ENCODE data around the gene GJB1.

GJB1 gene

DNA sequence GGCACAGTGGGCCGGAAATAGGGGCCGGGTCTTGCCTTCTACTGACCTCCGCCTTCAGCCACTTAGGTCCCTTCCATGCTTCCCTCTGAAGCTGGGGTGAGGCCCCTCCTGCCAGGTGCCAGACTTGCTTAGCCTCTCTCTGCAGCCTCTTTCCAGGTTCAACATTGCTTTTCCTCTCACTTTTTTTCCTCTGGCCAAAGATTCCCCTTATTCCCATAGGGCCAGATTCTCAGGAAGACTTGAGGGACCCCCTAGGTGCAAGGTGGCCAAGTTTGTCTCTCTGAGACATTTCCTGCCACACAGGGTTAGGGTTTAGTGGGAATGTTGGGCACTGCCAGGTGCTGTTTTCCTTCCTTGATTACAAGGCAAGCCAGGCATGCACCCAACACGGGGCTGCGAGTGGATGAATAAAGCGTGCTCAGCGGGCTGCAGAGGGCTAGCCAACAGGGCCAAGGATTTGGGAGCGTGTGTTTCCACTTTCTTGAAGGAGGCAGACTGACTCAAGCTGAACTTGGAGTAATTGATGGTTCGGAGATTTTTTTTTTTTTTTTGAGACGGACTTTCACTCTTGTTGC lies 7.6 kb upstream of the GJB1 start:
- DNase-seq (ENCODE audit: low spot score) = no peak

- no peak for DNase-seq (ENCODE audit: low spot score)
Observed at GRCh38 chrX:71216485-71216884, 6.5 kb upstream of the GJB1 start.

DNA sequence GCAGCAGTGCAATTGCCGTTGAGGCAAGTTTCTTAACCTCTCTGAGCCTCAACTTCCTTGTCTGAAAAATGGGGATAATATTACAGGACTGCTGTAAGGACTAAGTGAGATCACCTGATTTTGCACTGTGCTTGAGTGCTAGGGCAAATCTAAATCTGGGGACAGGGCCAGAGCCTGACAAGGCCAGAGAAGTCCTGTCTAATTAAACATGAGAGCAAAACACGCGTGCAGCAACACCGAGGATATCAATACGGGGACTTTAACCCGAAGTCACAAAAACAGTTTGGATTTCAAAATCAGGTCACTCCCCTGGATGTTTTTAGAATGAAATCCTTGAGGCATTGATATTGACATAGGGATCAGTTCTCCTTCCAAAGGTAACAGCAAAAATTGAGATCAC lies 5.7 kb upstream of the GJB1 start:
- DNase-seq (ENCODE audit: low spot score) = no peak

DNA sequence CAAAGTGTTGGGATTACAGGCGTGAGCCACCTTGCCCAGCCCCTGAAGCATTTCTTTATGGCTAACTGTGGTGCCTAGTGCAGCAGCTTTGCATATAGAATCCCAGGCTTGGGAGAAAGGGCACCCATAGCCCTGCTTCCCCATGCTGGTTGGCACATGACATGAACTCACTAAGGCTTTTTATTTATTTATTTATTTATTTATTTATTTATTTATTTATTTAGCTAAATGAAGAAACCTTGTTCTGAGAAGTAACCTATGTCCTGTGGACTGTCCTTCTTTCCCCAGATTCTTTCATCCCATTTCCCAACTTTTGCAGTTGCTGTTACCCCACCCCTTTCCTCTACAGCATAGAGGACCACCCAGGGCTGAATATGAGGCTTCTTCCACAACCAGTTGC lies 1.9 kb upstream of the GJB1 start:
- no peak for DNase-seq (ENCODE audit: low spot score)

DNA sequence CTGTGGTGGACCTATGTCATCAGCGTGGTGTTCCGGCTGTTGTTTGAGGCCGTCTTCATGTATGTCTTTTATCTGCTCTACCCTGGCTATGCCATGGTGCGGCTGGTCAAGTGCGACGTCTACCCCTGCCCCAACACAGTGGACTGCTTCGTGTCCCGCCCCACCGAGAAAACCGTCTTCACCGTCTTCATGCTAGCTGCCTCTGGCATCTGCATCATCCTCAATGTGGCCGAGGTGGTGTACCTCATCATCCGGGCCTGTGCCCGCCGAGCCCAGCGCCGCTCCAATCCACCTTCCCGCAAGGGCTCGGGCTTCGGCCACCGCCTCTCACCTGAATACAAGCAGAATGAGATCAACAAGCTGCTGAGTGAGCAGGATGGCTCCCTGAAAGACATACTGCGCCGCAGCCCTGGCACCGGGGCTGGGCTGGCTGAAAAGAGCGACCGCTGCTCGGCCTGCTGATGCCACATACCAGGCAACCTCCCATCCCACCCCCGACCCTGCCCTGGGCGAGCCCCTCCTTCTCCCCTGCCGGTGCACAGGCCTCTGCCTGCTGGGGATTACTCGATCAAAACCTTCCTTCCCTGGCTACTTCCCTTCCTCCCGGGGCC lies 1.2 kb downstream of the GJB1 start:
- DNase-seq (ENCODE audit: low spot score) = no peak

DNA sequence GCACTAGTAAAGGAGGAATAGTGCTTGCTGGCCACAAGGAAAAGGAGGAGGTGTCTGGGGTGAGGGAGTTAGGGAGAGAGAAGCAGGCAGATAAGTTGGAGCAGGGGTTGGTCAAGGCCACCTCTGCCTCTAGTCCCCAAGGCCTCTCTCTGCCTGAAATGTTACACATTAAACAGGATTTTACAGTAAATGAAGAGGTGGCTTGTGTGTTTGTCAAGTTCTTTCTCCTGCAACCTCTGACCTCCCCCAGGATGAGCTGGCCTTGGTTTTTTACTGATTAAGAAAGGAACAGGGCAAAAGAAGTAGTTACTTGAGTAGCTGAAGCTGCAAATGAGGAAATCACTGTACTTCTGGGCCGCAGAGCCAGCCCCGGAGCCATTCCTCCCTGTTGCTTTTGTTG lies 2.0 kb downstream of the GJB1 start:
- no peak for DNase-seq (ENCODE audit: low spot score)

- DNase-seq (ENCODE audit: low spot score) = no peak
Observed at GRCh38 chrX:71225676-71226075, 2.7 kb downstream of the GJB1 start.

DNA sequence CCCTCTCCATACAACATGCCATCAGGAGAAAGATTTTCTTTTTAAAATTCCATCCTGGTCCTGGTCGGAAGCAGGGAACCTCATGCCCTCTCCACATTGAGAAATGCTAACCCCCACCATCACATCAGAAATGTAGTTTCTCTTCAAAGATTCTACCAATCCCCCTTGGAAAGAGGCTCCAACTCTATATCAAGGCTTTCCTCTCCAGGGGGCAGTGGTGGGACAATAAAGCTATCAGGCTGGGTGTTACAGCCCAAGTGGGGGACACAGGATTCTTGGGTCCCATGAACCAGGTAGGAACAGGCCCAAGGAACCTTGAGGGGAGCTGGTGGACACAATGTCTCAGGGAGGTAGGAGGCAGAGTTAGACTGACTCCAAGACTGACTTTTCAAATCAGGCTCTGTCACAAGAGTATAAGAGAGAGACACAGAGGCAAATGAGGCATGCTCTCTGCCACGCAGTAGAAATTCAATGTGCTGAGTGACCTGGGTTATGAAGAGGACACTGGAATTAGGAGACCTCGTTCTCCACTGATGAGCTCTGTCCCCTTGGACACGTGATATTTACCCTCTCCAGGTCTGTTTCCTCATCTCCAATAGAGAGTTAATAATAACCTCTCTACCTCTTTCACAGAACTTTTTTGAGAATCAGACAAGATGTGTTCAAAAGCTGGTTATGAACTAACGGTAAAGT lies 4.5 kb downstream of the GJB1 start:
- no peak for DNase-seq (ENCODE audit: low spot score)

DNA sequence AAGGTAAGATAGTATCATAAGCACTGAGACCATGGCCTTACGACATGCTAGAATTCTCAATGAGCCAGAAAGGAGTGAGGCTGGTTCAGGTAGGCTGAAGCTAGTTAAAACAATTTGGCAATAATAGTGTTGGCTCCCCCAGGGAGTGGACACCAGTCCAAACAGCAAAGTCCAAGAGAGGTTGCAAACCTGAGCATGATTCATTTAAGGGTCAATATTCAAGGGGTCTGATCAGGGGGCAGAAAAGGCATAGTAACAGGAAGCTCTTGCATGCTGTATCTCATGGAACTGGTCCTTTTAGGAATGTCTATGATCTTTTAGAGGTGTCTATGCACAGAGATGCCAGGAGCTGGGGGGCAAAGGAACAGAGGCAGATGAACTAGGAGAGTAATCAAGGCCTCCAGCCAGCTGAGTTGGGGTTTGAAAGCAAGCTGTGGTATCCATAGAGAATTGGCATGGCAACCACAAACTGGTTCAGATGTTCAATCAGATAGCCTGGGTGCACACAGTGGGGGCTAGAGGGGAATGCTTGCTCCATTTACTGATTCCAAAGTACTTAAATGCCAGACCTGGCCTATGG lies 5.1 kb downstream of the GJB1 start:
- no peak for DNase-seq (ENCODE audit: low spot score)

- DNase-seq (ENCODE audit: low spot score) = no peak
Observed at GRCh38 chrX:71235482-71235881, 12.5 kb downstream of the GJB1 start.

- no peak for DNase-seq (ENCODE audit: low spot score)
Observed at GRCh38 chrX:71236836-71237235, 13.8 kb downstream of the GJB1 start.

DNA sequence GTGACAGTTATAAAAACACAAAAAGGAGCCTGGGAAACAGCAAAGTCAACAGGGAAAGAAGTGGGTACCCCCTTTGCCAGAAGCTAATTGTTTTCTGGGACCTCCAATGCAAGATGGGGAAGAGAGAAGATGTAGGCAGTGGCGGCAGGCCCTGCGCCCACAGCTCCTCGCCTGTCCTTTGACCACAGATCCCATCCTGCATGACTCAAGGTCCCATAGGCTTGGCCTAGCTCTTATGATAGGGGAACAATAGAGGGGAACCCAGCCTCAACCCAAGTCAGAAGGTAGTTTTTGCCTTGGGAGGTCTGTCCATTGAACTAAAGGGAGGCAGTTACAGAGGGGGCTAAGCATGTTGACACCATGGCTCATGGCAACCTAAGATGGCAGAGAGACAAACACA lies 16.8 kb downstream of the GJB1 start:
- no peak for DNase-seq (ENCODE audit: low spot score)

DNA sequence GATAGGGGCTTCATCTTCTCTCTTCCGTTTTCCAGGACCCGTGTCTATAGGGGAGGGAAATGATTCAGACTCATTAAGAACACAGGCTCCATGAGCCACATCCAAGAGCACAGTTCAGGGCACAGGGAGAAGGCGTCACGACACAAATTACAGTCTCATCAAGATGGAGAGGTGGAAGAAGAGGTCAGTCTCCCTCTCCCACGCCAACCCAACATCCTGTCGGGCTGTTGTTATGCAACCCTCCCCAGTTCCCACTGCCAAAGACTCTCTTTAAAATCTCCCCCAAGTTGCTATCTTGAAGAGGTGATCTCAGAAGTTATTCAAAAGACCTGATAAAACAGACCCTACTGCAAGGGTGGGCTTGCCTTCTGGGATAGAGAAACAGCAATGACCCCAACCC lies 18.3 kb downstream of the GJB1 start:
- no peak for DNase-seq (ENCODE audit: low spot score)

DNA sequence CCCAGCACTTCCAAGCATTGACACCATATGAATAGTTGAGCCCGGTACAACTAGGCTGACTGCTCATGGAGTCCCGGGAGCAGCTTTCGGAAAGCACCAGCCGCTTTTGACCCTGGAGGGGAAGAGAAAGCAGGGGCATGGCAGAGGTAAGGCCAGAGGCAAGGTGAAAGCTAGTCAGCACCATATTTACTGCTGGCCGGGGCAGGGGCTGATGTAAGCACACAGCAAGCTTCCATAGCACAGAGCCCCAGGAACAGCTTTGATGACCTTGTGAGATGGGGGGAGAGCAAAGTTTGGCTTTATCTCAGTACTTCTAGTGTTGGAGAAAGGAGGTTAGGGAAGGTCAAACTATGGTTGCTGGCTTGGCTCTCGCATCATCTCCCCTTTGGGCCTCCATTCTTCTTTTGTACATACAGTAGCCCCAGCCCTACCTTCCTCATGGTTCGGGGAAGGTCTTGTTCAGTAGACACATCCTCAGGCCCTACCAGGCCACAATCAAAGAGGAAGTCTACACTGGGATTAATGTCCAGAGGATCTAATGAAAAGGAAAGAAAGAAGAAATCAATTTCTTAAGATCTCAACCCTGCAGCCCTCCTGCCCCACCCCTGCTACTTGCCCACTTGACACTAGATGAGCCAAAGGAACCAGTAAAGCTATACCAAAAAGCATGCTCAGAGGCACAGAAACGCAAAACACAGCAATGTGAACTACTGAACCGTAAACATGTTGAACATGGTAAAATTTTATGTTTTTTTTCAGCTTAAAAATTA lies 21.5 kb downstream of the GJB1 start:
- DNase-seq (ENCODE audit: low spot score) = no peak

- no peak for DNase-seq (ENCODE audit: low spot score)
Observed at GRCh38 chrX:71245159-71245558, 22.1 kb downstream of the GJB1 start.

- no peak for DNase-seq (ENCODE audit: low spot score)
Observed at GRCh38 chrX:71250841-71251240, 27.8 kb downstream of the GJB1 start.

DNA sequence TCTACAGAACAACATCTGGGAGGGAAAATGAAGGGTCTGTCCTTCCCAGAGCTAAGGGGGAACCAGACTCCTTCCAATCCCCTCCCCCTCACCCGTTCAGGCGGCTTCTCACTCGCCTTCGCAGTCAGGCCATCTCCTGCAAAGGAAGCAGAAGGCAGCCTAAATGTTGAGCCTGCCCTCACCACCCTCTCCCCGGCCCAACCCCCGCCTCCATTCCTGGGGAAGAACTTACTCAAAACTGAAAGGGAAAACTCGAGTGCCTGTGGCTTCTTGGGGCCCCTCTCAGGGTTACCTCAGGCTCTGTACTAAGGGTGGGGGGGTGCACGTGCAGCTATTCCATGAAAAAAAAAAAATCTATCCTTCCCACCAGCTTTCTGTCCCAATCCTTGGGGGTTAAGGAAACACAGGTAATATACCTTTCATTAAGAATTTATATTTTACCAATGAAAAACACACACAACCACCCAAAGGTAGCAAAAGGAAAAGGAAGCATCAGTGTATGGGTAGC lies 28.5 kb downstream of the GJB1 start:
- no peak for DNase-seq (ENCODE audit: low spot score)

- DNase-seq (ENCODE audit: low spot score) = no peak
Observed at GRCh38 chrX:71252221-71252620, 29.2 kb downstream of the GJB1 start.

DNA sequence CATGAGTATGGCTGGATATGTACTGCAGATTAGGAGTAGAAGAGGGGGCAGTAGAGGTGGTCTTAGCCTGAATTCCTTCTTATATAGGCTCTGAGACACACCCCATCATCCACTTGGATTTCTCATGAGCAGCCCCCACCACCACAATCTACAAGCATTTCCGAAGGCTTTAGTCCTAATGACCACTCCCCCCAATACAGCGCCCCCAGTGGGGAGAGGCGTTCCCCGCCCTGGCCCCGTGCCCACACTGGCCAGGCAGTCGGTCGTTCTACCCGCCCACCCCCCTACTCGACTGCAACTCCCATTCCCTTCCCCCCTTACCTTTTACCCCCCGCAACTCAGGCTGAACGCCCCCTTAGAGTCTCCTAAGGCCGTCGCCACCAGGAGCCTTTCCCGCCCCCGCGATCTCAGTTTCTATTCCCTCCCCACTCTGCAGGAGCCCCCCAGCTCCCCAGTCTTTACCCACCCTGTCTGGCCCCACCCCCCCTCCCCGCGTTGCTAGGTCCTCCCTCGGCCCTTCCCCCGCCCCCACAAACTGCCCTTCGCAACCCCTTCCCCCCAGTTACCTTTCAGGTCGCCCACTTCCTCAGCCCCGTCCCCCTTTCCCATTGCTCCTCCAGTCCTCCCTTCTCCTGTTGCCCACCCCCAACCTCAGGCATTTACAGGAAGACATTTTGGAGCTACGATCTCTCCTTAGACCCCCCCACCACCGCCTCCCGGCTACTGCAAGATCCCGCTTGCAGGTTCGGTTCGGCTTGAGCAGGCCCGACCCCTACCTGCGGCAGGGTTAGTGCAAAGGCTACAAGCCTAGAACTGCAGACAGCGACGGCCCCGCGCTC lies 30.4 kb downstream of the GJB1 start:
- peak; percentile 36 for DNase-seq (ENCODE audit: low spot score)

- DNase-seq (ENCODE audit: low spot score) = peak; percentile 85
Observed at GRCh38 chrX:71254092-71254963, 31.3 kb downstream of the GJB1 start, which contains the start of gene ZMYM3. Gene ZMYM3 (minus strand): TSS chrX:71254140. CDS start chrX:71253255, 885 bp downstream.
